A549 (cell line): ENCODE measurements around the gene PNISR. TPM values are rescaled to one million over a fixed set of nuclear protein-coding genes. Genes with fewer than 3 reads are reported as not detected.

Source experiments
- ATAC-seq, 2 experiments: fragments of 200-7000 bp in 1 of 2; fragments of >200 bp in 1 of 2; cut with Nextera tagmentation in 1 of 2; cut with Tn5 transposase in 1 of 2; 3 replicates each; pipeline versions ENCODE4 v1.8.0 to v1.9.1; 2018 to 2020; ENCODE audit warnings: mild to moderate bottlenecking in 1 of 2, moderate library complexity in 1 of 2
- CTCF ChIA-PET: fragments of 300-600 bp; sonication (Branson Sonifier 250); formaldehyde crosslinking; extraction: SDS; loops from one replicate; lab custom pipeline; 2021; ENCODE audit warnings: antibody characterized with exemption, inconsistent platforms; lab: Yijun Ruan, JAX
- POLR2A ChIA-PET: fragments of 350-600 bp; formaldehyde crosslinking; extraction: SDS; loops from one replicate; lab custom pipeline; 2021; ENCODE audit warnings: antibody characterized with exemption, inconsistent platforms; lab: Yijun Ruan, JAX
- DNase-seq, 2 experiments: peaks; one replicate each; pipeline versions ENCODE4 v3.0.0 to v3.0.0-alpha.2; 2011 to 2016; ENCODE audit warnings: low read depth in 1 of 2, low spot score in 1 of 2
- FAIRE-seq: peaks from 2 replicates; lab custom pipeline; 2011; peaks lifted over from hg19 to GRCh38; lab: Jason Lieb, UNC
- H3K27ac ChIP-seq, 2 experiments: fragments of >200 bp; sonication (Bioruptor Twin); formaldehyde crosslinking; 3 replicates each; pipeline ENCODE4 v1.5.1; 2016 to 2017
- H3K4me1 ChIP-seq: fragments of >200 bp; sonication (Bioruptor Twin); formaldehyde crosslinking; 3 replicates; pipeline ENCODE4 v1.6.1; 2016
- H3K4me2 ChIP-seq: fragments of >200 bp; sonication (Bioruptor Twin); formaldehyde crosslinking; 3 replicates; pipeline ENCODE4 v1.6.1; 2016
- H3K4me3 ChIP-seq: fragments of >200 bp; sonication (Bioruptor Twin); formaldehyde crosslinking; 3 replicates; pipeline ENCODE4 v1.5.1; 2016
- H3K9me3 ChIP-seq: fragments of >200 bp; sonication (Bioruptor Twin); formaldehyde crosslinking; 3 replicates; pipeline ENCODE4 v1.6.1; 2016
- CBX2 ChIP-seq: fragments of 200-600 bp; sonication (generic); IDR thresholded peaks from 2 replicates; pipeline ENCODE4 v1.6.1; 2016; ENCODE audit warnings: low read depth, mild to moderate bottlenecking, borderline replicate concordance
- CBX8 ChIP-seq: fragments of 200-600 bp; sonication (generic); IDR thresholded peaks from 2 replicates; pipeline ENCODE4 v1.6.1; 2016
- E2F6 ChIP-seq: IDR thresholded peaks from 2 replicates; pipeline ENCODE4 v1.6.1; 2012; ENCODE audit warnings: low read depth, borderline replicate concordance
- EP300 ChIP-seq, 2 experiments: fragments of >200 bp; sonication (Bioruptor Twin); formaldehyde crosslinking; IDR thresholded peaks; 2 replicates in 1 of 2; 3 replicates in 1 of 2; pipeline ENCODE4 v1.6.1; 2016 to 2017
- FOSB ChIP-seq: fragments of 250-450 bp; sonication (Bioruptor Pico); IDR thresholded peaks from 2 replicates; pipeline ENCODE4 v1.5.0; 2020; ENCODE audit warnings: mild to moderate bottlenecking, moderate library complexity
- FOSL2 ChIP-seq, 2 experiments: fragments of 450-650 bp in 1 of 2; fragments of >200 bp in 1 of 2; sonication (Bioruptor Twin) in 1 of 2; formaldehyde crosslinking; IDR thresholded peaks; 2 replicates each; pipeline versions ENCODE4 v1.5.0 to v1.6.1; 2016 to 2020; ENCODE audit warnings: mild to moderate bottlenecking in 1 of 2, moderate library complexity in 1 of 2
- FOXS1 ChIP-seq: fragments of 250-450 bp; sonication (Bioruptor Pico); IDR thresholded peaks from 2 replicates; pipeline ENCODE4 v1.5.0; 2020; ENCODE audit warnings: mild to moderate bottlenecking, moderate library complexity
- GATA3 ChIP-seq: IDR thresholded peaks from 2 replicates; pipeline ENCODE4 v1.6.1; 2012; ENCODE audit warnings: borderline replicate concordance
- HDAC2 ChIP-seq: fragments of 200-600 bp; sonication (generic); IDR thresholded peaks from 2 replicates; pipeline ENCODE4 v1.6.1; 2016
- HES2 ChIP-seq: fragments of >200 bp; sonication (Bioruptor Twin); formaldehyde crosslinking; IDR thresholded peaks from 2 replicates; pipeline ENCODE4 v1.6.1; 2016
- HEYL ChIP-seq: fragments of 250-450 bp; sonication (Bioruptor Pico); IDR thresholded peaks from 2 replicates; pipeline ENCODE4 v1.8.0; 2021; ENCODE audit warnings: mild to moderate bottlenecking, moderate library complexity
- HMGXB4 ChIP-seq: fragments of 250-450 bp; sonication (Bioruptor Pico); IDR thresholded peaks from 2 replicates; pipeline ENCODE4 v1.5.0; 2021; ENCODE audit warnings: mild to moderate bottlenecking, moderate library complexity, borderline replicate concordance
- HOXA7 ChIP-seq: fragments of 250-450 bp; sonication (Bioruptor Pico); IDR thresholded peaks from 2 replicates; pipeline ENCODE4 v1.5.0; 2020; ENCODE audit warnings: mild to moderate bottlenecking, moderate library complexity
- HOXB13 ChIP-seq: fragments of 250-450 bp; sonication (Bioruptor Pico); IDR thresholded peaks from 2 replicates; pipeline ENCODE4 v1.5.0; 2020; ENCODE audit warnings: low read depth, mild to moderate bottlenecking, moderate library complexity
- HOXB5 ChIP-seq: fragments of 250-450 bp; sonication (Bioruptor Pico); IDR thresholded peaks from 2 replicates; pipeline ENCODE4 v1.5.0; 2020; ENCODE audit warnings: mild to moderate bottlenecking, moderate library complexity
- JUN ChIP-seq, 2 experiments: fragments of >200 bp; sonication (Bioruptor Twin); formaldehyde crosslinking; IDR thresholded peaks; 2 replicates in 1 of 2; 3 replicates in 1 of 2; pipeline ENCODE4 v1.6.1; 2016 to 2017
- JUNB ChIP-seq: fragments of >200 bp; sonication (Bioruptor Twin); formaldehyde crosslinking; IDR thresholded peaks from 2 replicates; pipeline ENCODE4 v1.6.1; 2016
- MAFK ChIP-seq: fragments of 450-650 bp; IDR thresholded peaks from 2 replicates; pipeline ENCODE4 v1.6.1; 2014; ENCODE audit not compliant: partially characterized antibody
- MAX ChIP-seq: IDR thresholded peaks from 2 replicates; pipeline ENCODE4 v1.6.1; 2012
- NFE2L2 ChIP-seq: fragments of 150-350 bp; conservative IDR thresholded peaks from 2 replicates; pipeline ENCODE4 v1.6.1; 2014; ENCODE audit warnings: low read length
- NR3C1 ChIP-seq: fragments of >200 bp; sonication (Bioruptor Twin); formaldehyde crosslinking; IDR thresholded peaks from 3 replicates; pipeline ENCODE4 v1.6.1; 2017
- PHF8 ChIP-seq: fragments of 200-600 bp; sonication (generic); IDR thresholded peaks from 2 replicates; pipeline ENCODE4 v1.6.1; 2016; ENCODE audit warnings: low read depth, mild to moderate bottlenecking, antibody characterized with exemption, moderate library complexity, borderline replicate concordance
- POLR2A ChIP-seq: IDR thresholded peaks from 2 replicates; pipeline ENCODE4 v1.6.1; 2012; ENCODE audit warnings: mild to moderate bottlenecking, low read length
- POLR2AphosphoS2 ChIP-seq: conservative IDR thresholded peaks from 2 replicates; pipeline ENCODE4 v1.6.1; 2012; ENCODE audit warnings: low read length, improper control_type of control experiment, inconsistent platforms
- RAD21 ChIP-seq, 2 experiments: fragments of >200 bp in 1 of 2; sonication (Bioruptor Twin) in 1 of 2; formaldehyde crosslinking in 1 of 2; IDR thresholded peaks in 1 of 2; conservative IDR thresholded peaks in 1 of 2; 2 replicates in 1 of 2; 3 replicates in 1 of 2; pipeline ENCODE4 v1.6.1; 2012 to 2018; ENCODE audit warnings: inconsistent platforms in 1 of 2
- RCOR1 ChIP-seq: fragments of 150-350 bp; IDR thresholded peaks from 2 replicates; pipeline ENCODE4 v1.6.1; 2014; ENCODE audit warnings: antibody characterized with exemption, low read length, low read depth
- REST ChIP-seq: fragments of 200-600 bp; sonication (generic); IDR thresholded peaks from 2 replicates; pipeline ENCODE4 v1.6.1; 2016; ENCODE audit warnings: antibody characterized with exemption, mild to moderate bottlenecking, moderate library complexity
- RFX5 ChIP-seq: fragments of 450-650 bp; IDR thresholded peaks from 2 replicates; pipeline ENCODE4 v1.7.1; 2014; ENCODE audit warnings: antibody characterized with exemption, mild to moderate bottlenecking, moderate library complexity
- RNF2 ChIP-seq: fragments of 200-600 bp; sonication (generic); IDR thresholded peaks from 2 replicates; pipeline ENCODE4 v1.6.1; 2016; ENCODE audit warnings: low read depth, mild to moderate bottlenecking, antibody characterized with exemption, moderate library complexity, borderline replicate concordance
- SREBF2 ChIP-seq: fragments of 450-650 bp; IDR thresholded peaks from 2 replicates; pipeline ENCODE4 v1.6.1; 2014; ENCODE audit warnings: mild to moderate bottlenecking, moderate library complexity
- TFCP2L1 ChIP-seq: fragments of 250-450 bp; sonication (Bioruptor Pico); IDR thresholded peaks from 2 replicates; pipeline ENCODE4 v1.5.0; 2021; ENCODE audit warnings: mild to moderate bottlenecking
- USF2 ChIP-seq: fragments of 450-650 bp; IDR thresholded peaks from 2 replicates; pipeline ENCODE4 v1.6.1; 2014; ENCODE audit warnings: antibody characterized with exemption
- ZNF302 ChIP-seq: fragments of 250-450 bp; sonication (Bioruptor Pico); IDR thresholded peaks from 2 replicates; pipeline ENCODE4 v1.9.0; 2021; ENCODE audit warnings: inconsistent platforms, mild to moderate bottlenecking, moderate library complexity
- WGBS: methylation state at CpG from one replicate; pipeline ENCODE4 v1.1.6; 2017; ENCODE audit errors: missing lambda C conversion rate; 5-methylcytosine and 5-hydroxymethylcytosine counted together
- polyA minus RNA-seq: library from RNA; depleted of rRNA, polyadenylated mRNA; stranded (reverse); fragments of >200 nt; gene quantifications from 2 replicates; pipeline ENCODE4 v1.2.3, GENCODE V29; 2011; rRNA and poly(A)+ RNA removed
- polyA plus RNA-seq, 4 experiments: library from polyadenylated mRNA; depleted of rRNA in 3 of 4; stranded (reverse); fragments of >200 nt; fragmentation: RNase III in 1 of 4; extraction: RNeasy Plus Mini Kit Qiagen cat#74134 plus additional on column Dnase treatment in 1 of 4; gene quantifications; 2 replicates in 3 of 4; 3 replicates in 1 of 4; pipeline ENCODE4 v1.2.3, GENCODE V29; 2011 to 2017

Gene PNISR
- 51.5 and 52.7 TPM in 2 replicates for polyA plus RNA-seq (2011; rRNA removed)
- polyA plus RNA-seq (2012; cell fraction: cytosol; rRNA removed), result 10.7 and 10.9 TPM in 2 replicates
- polyA plus RNA-seq (2012; cell fraction: nucleus; rRNA removed), result 14.9 and 33.5 TPM in 2 replicates
- 47.9 to 56.8 TPM (median 53.7 TPM) in 3 replicates for polyA plus RNA-seq (2017; fragmentation: RNase III; extraction: RNeasy Plus Mini Kit Qiagen cat#74134 plus additional on column Dnase treatment)
- 27.5 and 30.9 TPM in 2 replicates for polyA minus RNA-seq

GRCh38 chr6:99424761-99425646, at the start of gene PNISR:
Gene PNISR (minus strand): TSS chr6:99425308. CDS start chr6:99414659, 10,649 bp downstream.
- peaks cover 23% of the 10 kb centered on the region; the same call in 2 of the 3 replicates for H3K4me1 ChIP-seq
- POLR2A ChIA-PET, result interaction anchor here (0.6 to 1.9 kb wide), 6 partner anchors 11 to 143 kb away, joined by 3 to 13 read pairs (median 6); partner anchors contain the start of genes CCNC, COQ3 and USP45
- under 1% methylated on average over 40 of the region's 53 CpGs for WGBS
- CTCF ChIA-PET, result interaction anchor here (0.6 to 2.0 kb wide), 9 partner anchors 9 to 112 kb away, joined by 3 to 7 read pairs (median 4); partner anchors contain the start of gene COQ3
- peak; percentile 82 to 98 for DNase-seq
- no peak for FAIRE-seq
- H3K27ac ChIP-seq, result peak within 1 kb of the TSS; percentile 97 to 99
- peak within 1 kb of the TSS; percentile 99 for H3K4me3 ChIP-seq
- H3K9me3 ChIP-seq, result no peaks in the 10 kb centered on the region
- peak within 1 kb of the TSS; percentile 98 for H3K4me2 ChIP-seq
- ATAC-seq, result peak; percentile 89 to 95
- TF ChIP-seq RNF2 (no peak), SREBF2 (no peak), FOXS1 (CRISPR knock-in tag) (no peak), FOSB (no peak), POLR2A (peak; percentile 63), HEYL (CRISPR knock-in tag) (no peak), HMGXB4 (CRISPR knock-in tag) (no peak), JUN (IDR thresholded peaks at IDR 0.05) (peak; percentile 56 to 76), HOXB5 (CRISPR knock-in tag) (no peak), E2F6 (0 out of 2 replicates have a peak, but pooled peaks have one; percentile 20), USF2 (peak; percentile 87), NFE2L2 (no peak), RCOR1 (no peak), HDAC2 (no peak), TFCP2L1 (no peak), GATA3 (no peak), PHF8 (peak; percentile 67; the same call in 1 of the 2 replicates), RFX5 (no peak), JUNB (no peak), MAFK (no peak), HOXB13 (CRISPR knock-in tag) (no peak), MAX (peak; percentile 81), HES2 (no peak), POLR2AphosphoS2 (no peak), ZNF302 (no peak), NR3C1 (no peak), REST (peak; percentile 7; the same call in 1 of the 2 replicates), FOSL2 (IDR thresholded peaks at IDR 0.05) (no peak), FOSL2 (CRISPR knock-in tag; IDR thresholded peaks at IDR 0.05) (no peak), CBX2 (no peak), RAD21 (conservative IDR thresholded peaks at IDR 0.05 in 1 of 2, IDR thresholded peaks at IDR 0.05 in 1 of 2) (no peak), CBX8 (no peak), HOXA7 (no peak), EP300 (IDR thresholded peaks at IDR 0.05) (no peak)
